ENCODE data around the gene IL24. TPM values are rescaled to one million over a fixed set of nuclear protein-coding genes. Genes with fewer than 3 reads are reported as not detected.

The IL24 gene
- total RNA-seq, 2 donors from 2014 or later = not detected

DNA sequence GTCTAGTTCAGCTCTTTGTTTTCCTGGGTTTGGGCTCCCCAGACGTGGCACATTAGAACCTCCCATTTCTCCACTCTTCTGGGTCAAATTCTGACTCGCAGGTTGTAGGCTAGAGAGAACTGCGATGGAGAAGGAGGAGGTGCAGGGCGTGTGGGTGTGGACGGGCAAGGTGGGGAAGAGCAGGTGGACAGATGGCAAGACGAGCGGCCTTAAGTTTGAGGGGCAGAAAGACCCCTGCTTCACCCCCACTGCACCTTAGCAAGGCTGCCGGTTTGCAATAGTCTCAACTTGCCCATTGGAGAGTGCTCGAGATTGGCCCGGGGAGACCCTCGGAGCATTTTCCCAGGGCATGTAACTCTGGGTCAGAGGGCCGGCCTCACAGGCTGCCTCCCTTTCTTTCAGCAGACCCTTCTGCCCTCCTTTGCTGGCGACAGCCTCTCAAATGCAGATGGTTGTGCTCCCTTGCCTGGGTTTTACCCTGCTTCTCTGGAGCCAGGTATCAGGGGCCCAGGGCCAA is 1.7 kb downstream of the IL24 start:
- intact Hi-C loops (cut with DNase I, micrococcal nuclease) = no loop called here

DNA sequence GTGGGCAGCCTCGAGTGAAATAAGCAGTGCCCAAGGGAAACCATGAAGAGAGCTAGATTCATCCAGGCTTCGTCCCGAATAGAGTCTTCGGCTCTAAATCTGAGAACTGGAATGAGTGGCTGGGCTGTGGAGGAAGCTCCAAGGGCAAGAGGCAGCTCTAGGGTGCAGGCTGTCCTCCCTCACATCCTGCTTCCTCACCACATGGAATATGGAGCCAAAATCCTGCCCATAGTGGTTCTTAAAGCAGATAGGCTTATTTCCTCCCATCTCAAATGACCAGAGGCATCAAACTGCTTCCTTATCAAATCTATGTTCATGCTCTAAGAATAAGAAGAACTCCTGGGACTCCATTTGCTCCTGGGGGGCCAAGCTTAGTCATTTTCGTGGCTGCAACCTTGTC is 2.5 kb downstream of the IL24 start:
- no peak for ATAC-seq
- intact Hi-C loops (cut with DNase I, micrococcal nuclease) = no loop called here
- DNase-seq = no peak

More for the DNA sequence above, 1.7 kb downstream of the IL24 start:
- no peak for DNase-seq
- no peak for ATAC-seq

DNA sequence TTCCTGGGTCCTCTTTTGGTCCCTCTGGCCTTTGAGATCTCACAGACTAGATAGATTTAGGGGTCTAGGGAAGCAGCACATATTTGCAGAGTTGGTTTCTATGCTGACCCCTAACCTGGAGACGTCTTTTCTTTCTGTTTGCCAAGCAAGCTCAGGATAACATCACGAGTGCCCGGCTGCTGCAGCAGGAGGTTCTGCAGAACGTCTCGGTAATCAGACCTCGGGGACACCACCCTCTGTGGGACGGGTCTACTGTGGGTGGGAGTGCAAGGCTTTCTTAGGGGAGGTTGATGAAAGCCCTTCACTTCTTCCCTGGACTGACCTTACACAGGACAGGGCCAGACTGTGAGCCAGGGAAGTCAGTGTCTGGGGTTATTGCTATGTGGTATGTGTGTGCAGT is 2.9 kb downstream of the IL24 start:
- DNase-seq (no peak), ATAC-seq (no peak)
- intact Hi-C loops (cut with DNase I, micrococcal nuclease) = no loop called here

DNA sequence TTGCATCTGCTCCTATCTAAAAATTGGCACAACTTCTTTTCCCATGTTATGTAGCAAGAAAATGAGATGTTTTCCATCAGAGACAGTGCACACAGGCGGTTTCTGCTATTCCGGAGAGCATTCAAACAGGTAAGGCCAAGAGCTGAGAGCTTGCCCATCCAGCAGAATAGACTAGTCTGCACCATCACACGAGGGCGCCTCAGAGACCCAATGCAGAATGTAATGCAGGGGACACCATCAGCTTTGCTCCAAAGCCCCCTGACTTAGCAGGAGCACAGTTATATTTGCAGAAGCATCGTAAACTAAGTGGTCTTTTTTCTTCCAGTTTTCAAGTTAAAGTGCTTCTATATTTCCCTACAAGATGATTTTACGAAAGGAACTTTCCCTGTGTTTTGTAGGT is 4.7 kb downstream of the IL24 start:
- DNase-seq (no peak), ATAC-seq (no peak)
- intact Hi-C loops (cut with DNase I, micrococcal nuclease) = loop anchor here in 1 of 2 donors (2.0 kb wide), 1 partner anchor 33 kb away; no protein-coding TSS in a partner anchor

DNA sequence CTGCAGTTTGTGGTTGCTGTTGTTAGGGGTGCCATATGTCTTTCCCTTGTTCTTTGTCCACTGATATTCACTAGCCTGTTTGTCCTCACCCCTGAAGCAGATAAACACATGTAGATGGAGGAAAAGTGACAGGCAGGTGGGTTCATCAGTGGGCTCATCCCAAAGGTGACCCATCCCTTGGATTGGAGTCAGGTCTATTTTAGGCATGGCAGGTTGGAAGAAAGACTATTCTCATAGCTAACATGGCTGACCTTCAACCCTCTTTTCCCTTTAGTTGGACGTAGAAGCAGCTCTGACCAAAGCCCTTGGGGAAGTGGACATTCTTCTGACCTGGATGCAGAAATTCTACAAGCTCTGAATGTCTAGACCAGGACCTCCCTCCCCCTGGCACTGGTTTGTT is 5.5 kb downstream of the IL24 start:
- DNase-seq = no peak
- intact Hi-C loops (cut with DNase I, micrococcal nuclease) = loop anchor here in 1 of 2 donors (2.0 kb wide), 1 partner anchor 34 kb away; no protein-coding TSS in a partner anchor
- no peak for ATAC-seq

DNA sequence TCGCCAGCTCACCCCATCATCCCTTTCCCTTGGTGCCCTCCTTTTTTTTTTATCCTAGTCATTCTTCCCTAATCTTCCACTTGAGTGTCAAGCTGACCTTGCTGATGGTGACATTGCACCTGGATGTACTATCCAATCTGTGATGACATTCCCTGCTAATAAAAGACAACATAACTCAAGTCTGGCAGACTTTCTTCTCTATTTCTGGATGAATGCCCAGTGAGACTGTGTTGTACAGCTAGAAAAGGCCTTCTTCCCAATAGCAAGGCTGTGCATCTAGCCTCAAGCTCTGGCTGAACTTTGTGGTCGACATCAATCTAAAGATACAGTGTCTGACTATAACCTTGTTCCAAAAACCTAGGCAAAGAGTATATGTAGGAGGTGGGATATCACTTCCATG is 6.4 kb downstream of the IL24 start:
- intact Hi-C loops (cut with DNase I, micrococcal nuclease) = loop anchor here in 1 of 2 donors (2.0 kb wide), 1 partner anchor 35 kb away; no protein-coding TSS in a partner anchor
- ATAC-seq (no peak), DNase-seq (no peak)

DNA sequence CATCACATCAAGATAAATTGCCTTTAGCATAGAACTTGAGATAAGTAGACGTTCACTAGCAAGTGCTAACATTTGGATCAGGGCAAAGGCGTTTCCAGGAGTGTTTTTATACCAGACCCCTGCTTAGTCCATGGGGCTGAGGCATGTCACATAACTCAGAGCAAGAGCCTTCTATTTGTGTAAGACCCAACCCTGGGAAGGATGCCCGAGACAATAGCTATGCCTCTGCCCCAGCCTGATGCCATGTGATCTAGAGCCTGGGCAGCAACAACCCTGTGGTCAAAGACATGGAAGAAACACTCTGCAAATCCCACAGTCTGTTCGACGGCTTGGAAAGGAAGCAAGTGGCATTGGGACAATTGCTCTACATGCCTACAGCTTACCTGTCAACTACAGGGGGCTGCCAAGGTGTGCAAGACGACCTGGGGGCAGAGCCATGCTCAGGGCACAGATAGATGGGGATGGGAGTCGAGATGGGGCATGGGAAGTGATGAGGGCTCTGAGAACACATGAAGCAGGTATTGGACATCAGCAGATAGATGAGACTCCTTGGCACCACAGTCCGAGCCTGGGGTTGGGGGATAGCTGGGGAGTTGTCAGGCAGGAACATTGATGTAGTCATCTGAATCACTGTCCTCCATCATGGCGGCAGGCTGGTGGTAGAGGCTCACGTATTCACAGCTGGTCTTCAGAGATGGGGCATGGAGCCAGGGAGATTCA is 7.3 kb downstream of the IL24 start:
- ATAC-seq = no peak
- no peak for DNase-seq
- intact Hi-C loops (cut with DNase I, micrococcal nuclease) = no loop called here

DNA sequence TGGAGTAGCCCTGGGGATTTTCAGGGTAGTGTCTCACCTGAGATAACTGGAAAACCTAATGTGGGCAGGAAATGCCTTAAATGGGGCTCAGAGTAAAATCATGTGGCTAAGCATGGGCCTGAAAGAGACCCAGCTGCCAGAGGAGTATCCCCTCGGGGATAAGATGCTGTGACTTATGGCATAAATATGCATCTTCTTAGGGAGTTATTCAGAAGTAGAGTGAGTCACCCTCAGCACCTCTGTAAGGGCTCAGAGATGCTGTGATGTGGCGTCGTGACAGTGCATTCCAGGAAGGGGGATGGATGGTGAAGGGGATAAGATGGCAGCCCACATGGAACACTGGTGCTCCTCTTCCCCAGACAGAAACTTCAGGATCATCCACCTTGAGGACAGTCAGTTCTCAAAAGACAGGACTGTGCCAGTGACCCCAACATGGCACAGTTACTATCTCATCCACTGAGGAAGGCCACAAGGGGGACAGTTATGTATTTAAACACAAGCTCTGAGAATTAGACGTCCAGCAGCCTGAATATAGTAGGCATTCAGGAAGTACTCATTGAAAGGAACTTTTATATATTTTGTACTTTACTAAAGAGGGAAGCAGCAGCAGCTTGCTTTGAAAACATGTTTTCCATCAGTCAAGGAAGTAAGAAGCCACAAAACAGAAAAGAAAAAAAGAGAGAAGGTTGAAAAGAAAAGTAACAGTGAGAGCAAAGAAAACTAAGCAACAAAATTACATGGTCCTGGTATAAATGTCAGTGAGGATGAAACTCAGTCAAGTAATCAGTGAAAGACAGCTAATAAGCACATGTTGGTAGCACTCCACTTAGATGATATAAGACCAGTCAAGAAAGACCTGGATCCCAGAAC is 8.3 kb downstream of the IL24 start:
- intact Hi-C loops (cut with DNase I, micrococcal nuclease) = no loop called here
- no peak for DNase-seq
- no peak for ATAC-seq

DNA sequence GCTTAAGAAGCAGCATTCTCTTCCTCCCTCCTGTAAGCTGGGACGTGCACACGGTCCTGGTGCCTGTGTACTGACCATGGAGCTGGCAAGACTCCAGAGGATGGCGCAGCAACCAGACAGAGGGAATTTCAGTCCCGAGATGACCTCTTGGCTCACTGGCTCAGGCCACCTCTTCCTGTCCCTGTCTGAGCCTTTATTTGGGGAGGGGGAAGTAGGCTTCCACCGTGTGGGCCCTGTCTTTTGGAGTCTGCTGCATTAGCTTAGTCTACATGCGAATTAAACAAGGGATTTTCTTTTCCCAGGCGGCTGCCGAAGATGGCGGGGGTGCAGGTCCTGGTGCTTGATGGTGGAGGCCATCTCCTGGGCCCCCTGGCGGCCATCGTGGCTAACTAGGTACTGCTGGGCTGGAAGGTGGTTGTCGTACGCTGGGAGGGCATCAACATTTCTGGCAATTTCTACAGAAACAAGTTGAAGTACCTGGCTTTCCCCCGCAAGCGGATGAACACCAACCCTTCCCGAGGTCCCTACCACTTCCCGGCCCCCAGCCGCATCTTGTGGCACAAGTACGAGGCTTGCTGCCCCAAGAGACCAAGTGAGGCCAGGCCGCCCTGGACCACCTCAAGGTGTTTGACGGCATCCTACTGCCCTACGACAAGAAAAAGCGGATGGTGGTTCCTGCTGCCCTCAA is 10.2 kb downstream of the IL24 start:
- intact Hi-C loops (cut with DNase I, micrococcal nuclease) = no loop called here
- ATAC-seq (no peak), DNase-seq (no peak)

DNA sequence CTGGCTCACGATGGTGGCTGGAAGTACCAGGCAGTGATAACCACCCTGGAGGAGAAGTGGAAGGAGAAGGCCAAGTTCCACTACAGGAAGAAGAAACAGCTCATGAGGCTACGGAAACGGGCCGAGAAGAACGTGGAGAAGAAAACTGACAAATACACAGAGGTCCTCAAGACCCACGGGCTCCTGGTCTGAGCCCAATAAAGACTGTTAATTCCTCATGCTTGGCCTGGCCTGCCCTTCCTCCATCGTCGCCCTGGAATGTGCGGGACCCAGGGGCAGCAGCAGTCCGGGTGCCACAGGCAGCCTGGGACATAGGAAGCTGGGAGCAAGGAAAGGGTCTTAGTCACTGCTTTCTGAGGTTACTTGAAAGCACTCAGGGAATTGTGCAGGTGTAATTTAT is 10.8 kb downstream of the IL24 start:
- intact Hi-C loops (cut with DNase I, micrococcal nuclease) = no loop called here
- DNase-seq = no peak
- ATAC-seq = no peak

DNA sequence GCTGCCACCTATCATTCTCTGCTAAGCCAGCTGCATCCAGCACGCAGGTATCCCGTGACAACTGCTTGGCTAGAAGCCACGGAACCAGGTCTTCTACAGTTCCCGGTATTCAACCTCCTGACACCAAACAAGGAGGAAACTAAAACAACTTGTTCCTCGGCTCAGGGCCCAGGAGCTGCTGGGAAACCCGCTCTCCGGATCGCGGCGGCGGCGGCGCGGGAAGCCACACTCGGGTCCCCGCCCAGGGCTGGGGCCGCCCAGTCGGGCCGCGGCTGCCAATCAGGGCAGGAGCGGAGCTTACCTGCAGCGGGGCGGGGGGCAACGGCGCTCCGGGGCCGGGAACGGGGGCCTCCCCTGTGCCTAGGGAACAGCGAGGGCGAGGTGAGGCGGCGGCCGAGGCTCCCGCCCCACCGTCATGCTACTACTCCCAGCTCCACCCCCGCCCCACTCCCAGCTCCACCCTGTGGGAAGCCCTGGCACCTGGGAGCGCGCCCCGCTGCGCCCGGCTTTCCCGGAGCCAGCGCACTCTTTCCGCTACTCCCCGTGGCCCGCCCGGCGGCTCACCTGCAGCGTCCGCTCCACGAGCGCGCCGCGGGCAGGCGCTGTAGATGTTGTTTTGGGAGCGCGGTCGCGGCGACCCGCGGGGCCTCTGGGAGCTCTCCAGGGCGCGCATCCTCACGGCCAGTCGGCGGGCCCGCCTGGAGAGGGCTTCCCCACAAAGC is 12.1 kb downstream of the IL24 start:
- DNase-seq (peak; percentile 76 to 82), ATAC-seq (peak; percentile 86)
- intact Hi-C loops (cut with DNase I, micrococcal nuclease) = no loop called here

DNA sequence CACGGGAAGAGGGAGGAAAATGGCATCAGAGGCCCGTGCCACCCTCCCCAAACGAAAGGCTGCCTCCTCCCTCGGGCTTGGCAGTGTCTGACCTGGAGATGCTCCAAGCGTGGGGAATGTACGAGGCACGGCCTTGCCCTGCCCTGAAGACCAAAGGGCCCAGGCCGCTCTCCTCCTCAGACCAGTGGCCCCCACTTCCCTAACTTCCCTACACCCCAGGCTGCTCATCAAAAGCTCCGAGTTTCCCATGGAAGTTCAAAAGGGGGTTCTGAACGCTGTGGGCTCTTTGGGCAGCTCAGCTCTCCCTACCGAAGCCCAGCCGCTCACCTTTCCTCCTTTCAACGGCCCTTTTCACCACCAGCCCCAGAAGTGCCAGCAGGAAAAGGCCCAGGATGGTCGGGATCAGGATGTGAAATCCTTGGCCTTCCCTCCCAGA is 12.7 kb downstream of the IL24 start:
- intact Hi-C loops (cut with DNase I, micrococcal nuclease) = loop anchor here in 1 of 2 donors (10.0 kb wide), 2 partner anchors 175 to 275 kb away; partner anchors contain the start of gene DYRK3

DNA sequence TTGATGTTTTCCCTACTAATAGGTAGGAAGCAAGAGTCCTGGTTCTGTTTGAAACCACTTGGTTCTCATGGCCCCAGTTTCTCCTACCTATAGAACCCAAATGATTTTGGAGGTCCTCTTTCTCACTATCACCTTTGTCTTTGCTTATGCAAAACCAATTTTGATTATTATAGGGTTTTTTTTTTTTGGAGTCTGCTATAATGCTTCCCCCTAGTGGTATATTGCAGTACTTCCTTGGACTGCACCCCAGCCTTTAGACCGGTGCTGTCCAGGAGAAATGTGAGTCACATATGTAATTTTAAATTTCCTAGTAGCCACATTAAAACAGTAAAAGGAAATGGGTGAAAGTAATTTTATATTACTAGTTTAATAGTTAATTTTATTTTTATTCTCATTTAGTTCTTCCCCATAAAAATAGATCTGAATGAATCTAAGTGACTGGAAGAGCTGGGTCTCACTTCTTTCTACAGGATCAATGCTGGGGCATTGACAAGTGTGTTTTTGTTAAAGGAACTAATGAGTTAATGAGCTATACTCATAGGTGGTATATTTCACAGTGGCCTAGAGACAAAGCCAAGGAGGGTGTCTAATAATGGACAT is 13.9 kb downstream of the IL24 start:
- intact Hi-C loops (cut with DNase I, micrococcal nuclease) = loop anchor here in 1 of 2 donors (10.0 kb wide), 2 partner anchors 176 to 276 kb away; partner anchors contain the start of gene DYRK3
- DNase-seq (no peak), ATAC-seq (peak; percentile 31)

More for the DNA sequence above, 12.7 kb downstream of the IL24 start:
- ATAC-seq (peak; percentile 5), DNase-seq (no peak)

DNA sequence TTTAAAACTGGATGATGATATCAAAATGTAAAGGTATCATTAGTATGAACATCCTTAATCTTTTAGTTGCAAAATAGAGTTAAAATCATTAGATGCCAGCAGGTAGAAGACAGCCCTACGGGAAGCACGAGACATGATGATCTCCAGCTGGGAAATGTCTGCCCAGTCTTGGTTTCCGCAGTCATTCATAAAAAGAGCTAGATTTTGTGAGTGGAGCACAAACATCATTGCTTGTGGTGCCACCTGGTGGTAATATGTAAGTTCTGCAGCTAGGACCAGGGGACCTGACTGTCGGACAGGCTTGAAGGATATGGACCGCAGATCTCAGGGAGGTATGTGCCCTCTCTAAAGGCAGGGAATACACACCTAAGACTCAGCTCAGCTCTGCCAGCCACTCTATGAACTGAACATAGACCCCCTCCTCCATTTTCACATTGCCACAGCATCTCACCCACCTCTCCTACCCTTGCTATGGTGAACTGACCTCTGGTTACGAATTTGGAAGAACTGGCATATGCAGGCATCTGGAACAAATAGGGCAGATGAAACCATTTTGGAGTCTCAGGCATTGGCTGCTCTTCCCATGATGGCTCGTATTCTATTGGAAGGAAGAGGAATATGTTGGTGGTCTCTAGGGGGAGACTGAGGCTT is 15.3 kb downstream of the IL24 start:
- intact Hi-C loops (cut with DNase I, micrococcal nuclease) = loop anchor here in 1 of 2 donors (10.0 kb wide), 2 partner anchors 178 to 278 kb away; partner anchors contain the start of gene DYRK3
- ATAC-seq = peak; percentile 57
- DNase-seq = peak; percentile 60

DNA sequence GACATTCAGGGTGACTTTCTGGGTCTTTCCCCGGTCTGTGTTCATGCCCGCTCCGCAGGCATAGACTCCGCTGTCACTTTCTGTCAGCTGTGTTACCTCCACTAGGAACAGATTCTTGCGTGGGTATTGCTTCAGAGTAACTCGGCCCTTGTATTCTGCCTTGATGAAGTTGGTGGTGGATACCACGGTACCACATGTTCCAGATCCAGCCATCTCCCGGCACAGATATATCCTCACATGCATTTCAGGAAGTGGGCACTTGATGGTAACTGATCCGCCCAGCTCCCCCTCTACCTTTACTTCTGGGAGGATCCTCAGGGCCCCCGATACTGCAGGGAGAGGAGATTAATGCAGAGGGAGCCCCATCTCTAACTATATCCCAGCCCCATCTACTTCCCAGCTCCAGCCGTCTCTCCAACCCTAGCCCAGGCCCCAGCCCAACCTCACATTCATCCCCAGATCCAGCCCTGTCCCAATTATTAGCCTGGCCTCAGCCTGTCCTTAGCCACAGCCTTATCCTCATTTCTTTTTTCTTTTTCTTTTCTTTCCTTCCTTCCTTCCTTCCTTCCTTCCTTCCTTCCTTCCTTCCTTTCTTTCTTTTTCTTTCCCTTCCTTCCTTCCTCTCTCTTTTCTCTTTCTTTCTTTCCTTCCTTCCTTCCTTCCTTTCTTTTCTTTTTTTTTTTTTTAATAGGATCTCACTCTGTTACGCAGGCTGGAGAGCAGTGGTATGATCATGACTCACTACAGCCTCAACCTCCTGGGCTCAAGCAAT is 16.7 kb downstream of the IL24 start:
- ATAC-seq (no peak), DNase-seq (no peak)
- intact Hi-C loops (cut with DNase I, micrococcal nuclease) = loop anchor here in 1 of 2 donors (10.0 kb wide), 2 partner anchors 179 to 279 kb away; partner anchors contain the start of gene DYRK3

DNA sequence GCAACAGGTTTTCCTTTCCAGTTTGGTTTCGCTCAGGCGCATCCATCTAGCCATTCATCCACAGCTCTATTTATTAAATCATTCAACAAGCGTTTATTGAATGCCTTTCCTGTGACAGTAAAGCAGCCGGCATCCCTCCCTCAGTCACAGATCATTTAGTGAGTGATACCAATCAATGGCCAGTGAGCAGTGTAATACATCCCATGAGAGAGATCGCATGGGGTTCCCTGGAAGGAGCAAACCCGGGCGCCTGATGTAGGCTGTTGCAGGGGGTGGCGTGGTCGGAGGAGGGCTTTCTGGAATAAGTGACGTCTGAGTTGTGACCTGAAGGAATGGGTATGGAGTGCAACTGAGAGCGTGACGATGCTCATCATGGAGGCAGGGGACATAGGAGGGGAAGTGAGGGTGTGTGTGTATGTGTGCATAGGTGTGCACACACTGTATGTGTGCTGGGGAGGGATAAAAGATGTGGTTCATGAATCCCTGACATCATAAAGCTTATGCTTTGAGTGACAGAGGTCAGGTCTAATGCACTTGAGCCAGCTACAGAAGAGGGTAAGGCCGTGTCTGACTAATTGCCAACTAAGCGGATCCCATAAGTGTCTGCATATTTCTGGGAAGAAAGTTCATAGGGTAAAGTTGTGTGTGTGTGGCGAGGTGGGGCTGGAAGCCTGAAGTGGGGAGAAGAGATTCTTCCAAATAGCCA is 17.9 kb downstream of the IL24 start:
- ATAC-seq (no peak), DNase-seq (no peak)
- intact Hi-C loops (cut with DNase I, micrococcal nuclease) = loop anchor here in 1 of 2 donors (10.0 kb wide), 2 partner anchors 180 to 280 kb away; partner anchors contain the start of gene DYRK3
